RWPE2 (cell line): ENCODE data around the gene MAP4K4.

Experiments
- ATAC-seq: fragments of 200-7000 bp; cut with Tn5 transposase; 3 replicates; pipeline ENCODE4 v1.9.1; 2021; ENCODE audit warnings: low read depth
- DNase-seq: peaks from one replicate; pipeline ENCODE4 v3.0.0-alpha.2; 2020; ENCODE audit warnings: low spot score
- H3K27ac ChIP-seq: fragments of 450-650 bp; 2 replicates; pipeline ENCODE4 v1.5.1; 2017; ENCODE audit warnings: mild to moderate bottlenecking; ENCODE audit not compliant: poor library complexity, severe bottlenecking
- H3K27me3 ChIP-seq: fragments of 250-450 bp; sonication (Bioruptor Pico); 2 replicates; pipeline ENCODE4 v1.5.1; 2021; ENCODE audit warnings: mild to moderate bottlenecking, moderate library complexity; ENCODE audit not compliant: insufficient read depth, poor library complexity, severe bottlenecking
- H3K36me3 ChIP-seq: fragments of 250-450 bp; sonication (Bioruptor Pico); 2 replicates; pipeline ENCODE4 v1.5.1; 2020; ENCODE audit warnings: low read depth, mild to moderate bottlenecking, moderate library complexity
- H3K4me1 ChIP-seq: fragments of 250-450 bp; sonication (Bioruptor Pico); 2 replicates; pipeline ENCODE4 v1.5.1; 2021; ENCODE audit warnings: mild to moderate bottlenecking, moderate library complexity; ENCODE audit not compliant: insufficient read depth, poor library complexity, severe bottlenecking
- H3K4me3 ChIP-seq: fragments of 250-450 bp; sonication (Bioruptor Pico); 2 replicates; pipeline ENCODE4 v1.5.1; 2021; ENCODE audit warnings: mild to moderate bottlenecking, moderate library complexity; ENCODE audit not compliant: severe bottlenecking
- H3K9me3 ChIP-seq: fragments of 250-450 bp; sonication (Bioruptor Pico); 2 replicates; pipeline ENCODE4 v1.5.1; 2021; ENCODE audit warnings: mild to moderate bottlenecking, moderate library complexity; ENCODE audit not compliant: severe bottlenecking
- TF ChIP-seq, protein P1 (sequence below): fragments of 450-650 bp; IDR thresholded peaks from one replicate; pipeline ENCODE4 v1.5.1; 2017; ENCODE audit warnings: mild to moderate bottlenecking, moderate library complexity; ENCODE audit not compliant: poor library complexity, severe bottlenecking

Gene MAP4K4

DNA sequence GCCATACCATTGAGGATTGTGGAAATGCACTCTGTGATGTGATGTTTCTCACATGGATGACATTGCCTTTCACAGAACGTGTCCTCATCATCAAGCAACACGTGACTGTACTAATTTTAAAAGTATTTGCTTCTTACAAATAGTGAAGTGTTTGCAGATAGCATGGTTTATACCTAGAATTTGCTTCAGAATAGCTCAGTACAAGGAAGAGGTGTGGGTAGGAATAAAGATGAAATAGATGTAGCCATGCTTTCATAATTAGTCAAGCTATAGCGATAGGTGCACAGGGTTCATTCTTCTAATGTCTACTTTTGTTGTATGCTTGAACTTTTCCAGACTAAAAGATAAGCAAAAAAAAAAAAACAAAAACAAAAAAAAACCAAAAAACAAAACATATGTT is 27.5 kb downstream of the MAP4K4 start:
- H3K27ac ChIP-seq = no peak overlapping the region
- H3K4me1 ChIP-seq = peaks cover 7% of the 10 kb centered on the region
- ATAC-seq = no peak

DNA sequence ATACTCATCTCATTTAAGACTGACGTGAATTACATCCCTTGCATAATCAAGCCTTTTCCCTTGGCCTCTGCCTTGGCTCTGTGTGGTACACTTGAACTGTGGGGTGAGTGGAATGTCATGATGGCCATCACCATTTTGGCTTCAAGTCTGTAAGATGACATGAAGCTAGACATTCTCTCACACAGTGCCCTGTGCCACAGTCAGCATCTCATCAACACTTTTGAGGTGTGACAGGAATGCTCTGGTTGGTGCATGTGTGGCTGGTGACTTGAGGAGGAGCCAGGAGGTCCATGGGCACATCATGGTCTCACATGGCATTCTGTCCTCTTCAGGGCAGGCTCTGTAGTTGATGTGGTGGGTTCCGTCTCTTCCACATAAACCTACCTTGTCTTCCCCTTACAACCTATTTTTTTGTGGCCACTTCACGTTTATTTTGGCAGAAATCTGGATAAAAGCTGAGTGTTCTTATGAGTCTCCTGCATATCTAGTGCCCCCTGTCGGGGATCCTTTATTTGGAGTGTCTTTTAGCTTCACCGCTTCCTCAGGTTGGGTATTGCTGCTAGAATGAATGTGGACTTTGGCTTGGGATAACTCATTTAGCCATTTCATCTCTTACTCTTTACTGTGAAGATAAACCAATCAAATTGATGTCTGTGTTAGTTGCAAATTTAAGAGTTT is 28.1 kb downstream of the MAP4K4 start:
- Histone ChIP-seq H3K36me3 (no peaks in the 10 kb centered on the region; the same call in 1 of the 2 replicates), H3K4me1 (peaks cover 4% of the 10 kb centered on the region), H3K27me3 (no peaks in the 10 kb centered on the region), H3K9me3 (no peaks in the 10 kb centered on the region), H3K4me3 (no peak overlapping the region), H3K27ac (no peak overlapping the region)
- ATAC-seq = no peak
- no peak for DNase-seq
- TF ChIP-seq, protein P1, sequence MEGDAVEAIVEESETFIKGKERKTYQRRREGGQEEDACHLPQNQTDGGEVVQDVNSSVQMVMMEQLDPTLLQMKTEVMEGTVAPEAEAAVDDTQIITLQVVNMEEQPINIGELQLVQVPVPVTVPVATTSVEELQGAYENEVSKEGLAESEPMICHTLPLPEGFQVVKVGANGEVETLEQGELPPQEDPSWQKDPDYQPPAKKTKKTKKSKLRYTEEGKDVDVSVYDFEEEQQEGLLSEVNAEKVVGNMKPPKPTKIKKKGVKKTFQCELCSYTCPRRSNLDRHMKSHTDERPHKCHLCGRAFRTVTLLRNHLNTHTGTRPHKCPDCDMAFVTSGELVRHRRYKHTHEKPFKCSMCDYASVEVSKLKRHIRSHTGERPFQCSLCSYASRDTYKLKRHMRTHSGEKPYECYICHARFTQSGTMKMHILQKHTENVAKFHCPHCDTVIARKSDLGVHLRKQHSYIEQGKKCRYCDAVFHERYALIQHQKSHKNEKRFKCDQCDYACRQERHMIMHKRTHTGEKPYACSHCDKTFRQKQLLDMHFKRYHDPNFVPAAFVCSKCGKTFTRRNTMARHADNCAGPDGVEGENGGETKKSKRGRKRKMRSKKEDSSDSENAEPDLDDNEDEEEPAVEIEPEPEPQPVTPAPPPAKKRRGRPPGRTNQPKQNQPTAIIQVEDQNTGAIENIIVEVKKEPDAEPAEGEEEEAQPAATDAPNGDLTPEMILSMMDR = no peak

More for the DNA sequence above, 27.5 kb downstream of the MAP4K4 start:
- TF ChIP-seq, protein P1 = no peak
- Histone ChIP-seq H3K9me3 (no peaks in the 10 kb centered on the region), H3K4me3 (no peak overlapping the region), H3K36me3 (no peaks in the 10 kb centered on the region; the same call in 1 of the 2 replicates), H3K27me3 (no peaks in the 10 kb centered on the region)
- no peak for DNase-seq

DNA sequence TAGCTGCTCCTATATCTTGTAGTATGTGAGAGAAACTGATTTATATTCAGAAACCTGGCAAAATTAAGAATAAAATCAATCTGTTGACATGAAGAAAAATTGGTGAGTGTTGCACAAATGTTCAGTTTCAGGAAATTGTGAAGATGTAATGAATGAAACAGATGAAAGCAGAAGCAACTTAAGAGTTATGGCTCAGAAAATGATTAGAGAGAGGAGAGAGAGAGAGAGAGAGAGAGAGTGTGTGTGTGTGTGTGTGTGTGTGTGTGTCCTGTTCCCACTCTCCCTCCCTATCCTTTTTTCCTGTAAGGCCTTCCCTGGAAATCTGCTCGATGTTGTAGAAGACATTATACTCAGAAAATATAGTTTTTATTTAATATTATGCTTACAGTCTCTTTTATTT is 31.4 kb downstream of the MAP4K4 start:
- DNase-seq = no peak
- TF ChIP-seq, protein P1 = no peak
- Histone ChIP-seq H3K27me3 (no peaks in the 10 kb centered on the region), H3K36me3 (no peaks in the 10 kb centered on the region; the same call in 1 of the 2 replicates), H3K4me3 (no peak overlapping the region), H3K27ac (no peak overlapping the region), H3K9me3 (no peaks in the 10 kb centered on the region), H3K4me1 (peaks cover 11% of the 10 kb centered on the region)
- ATAC-seq = no peak

DNA sequence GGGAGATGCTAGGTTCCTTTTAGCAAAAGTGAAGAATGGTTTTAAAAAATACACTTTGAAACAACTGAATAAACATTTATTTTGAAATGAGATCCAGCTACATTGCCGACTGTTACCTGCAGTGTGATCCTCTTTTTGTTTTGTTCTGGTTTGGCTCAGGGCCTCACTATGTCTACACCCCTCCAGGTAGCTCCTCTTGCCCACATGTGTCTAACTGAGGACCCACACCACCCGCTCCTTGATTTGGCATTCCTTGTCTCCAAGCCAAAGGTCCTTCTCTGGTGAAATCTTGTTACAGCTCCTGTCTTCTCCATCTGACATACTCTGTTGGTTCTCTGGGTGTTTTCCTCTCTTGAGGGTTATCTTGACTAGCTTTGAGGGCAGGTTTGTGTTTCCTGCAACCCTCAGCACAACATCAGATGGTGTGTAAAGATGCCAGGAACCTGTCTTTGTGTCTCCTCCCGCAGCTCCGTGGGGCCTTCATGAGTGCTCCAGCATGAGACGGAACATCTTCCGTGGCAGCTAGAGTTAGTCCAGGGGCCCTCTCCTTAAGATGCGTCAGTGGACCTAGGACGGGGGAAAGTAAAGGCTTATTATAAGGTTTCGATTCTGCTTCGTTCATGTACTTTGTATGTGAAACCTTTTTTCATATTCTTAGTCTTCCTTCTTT is 32.1 kb downstream of the MAP4K4 start:
- Histone ChIP-seq H3K36me3 (no peaks in the 10 kb centered on the region; the same call in 1 of the 2 replicates), H3K27me3 (no peaks in the 10 kb centered on the region), H3K4me1 (peaks cover 19% of the 10 kb centered on the region), H3K9me3 (no peaks in the 10 kb centered on the region), H3K27ac (no peak overlapping the region), H3K4me3 (no peak overlapping the region)
- ATAC-seq (no peak), DNase-seq (no peak)
- TF ChIP-seq, protein P1 = no peak
